GM21528 (cell line): Measurements from ENCODE around the gene PLXNA3.

Source experiments
- ATAC-seq: cut with Tn5 transposase; IDR thresholded peaks from one replicate; pipeline ENCODE4 v1.9.1; 2021; ENCODE audit warnings: mild to moderate bottlenecking, moderate library complexity; ENCODE audit not compliant: unreplicated experiment, low FRiP score

Gene PLXNA3

DNA sequence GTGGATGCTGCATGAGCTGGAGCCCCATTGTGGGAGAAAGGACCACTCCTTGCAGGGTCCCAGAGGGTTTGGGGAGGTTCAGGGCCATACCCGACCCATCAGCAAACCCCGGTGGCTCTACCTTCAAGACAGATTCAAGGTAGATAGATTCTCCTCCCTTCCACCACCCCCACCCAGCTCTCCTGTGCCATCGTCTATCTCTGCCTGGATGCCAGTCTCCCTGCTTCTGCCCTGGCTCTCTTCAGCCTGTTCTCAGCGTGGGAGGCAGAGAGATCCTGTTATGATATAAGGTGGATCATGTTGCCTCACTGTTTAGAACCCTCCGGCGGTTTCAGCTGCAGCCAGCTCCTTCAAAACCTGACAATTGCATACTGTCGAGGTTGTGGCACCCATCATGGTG lies 15.6 kb downstream of the PLXNA3 start:
- no peak for ATAC-seq

DNA sequence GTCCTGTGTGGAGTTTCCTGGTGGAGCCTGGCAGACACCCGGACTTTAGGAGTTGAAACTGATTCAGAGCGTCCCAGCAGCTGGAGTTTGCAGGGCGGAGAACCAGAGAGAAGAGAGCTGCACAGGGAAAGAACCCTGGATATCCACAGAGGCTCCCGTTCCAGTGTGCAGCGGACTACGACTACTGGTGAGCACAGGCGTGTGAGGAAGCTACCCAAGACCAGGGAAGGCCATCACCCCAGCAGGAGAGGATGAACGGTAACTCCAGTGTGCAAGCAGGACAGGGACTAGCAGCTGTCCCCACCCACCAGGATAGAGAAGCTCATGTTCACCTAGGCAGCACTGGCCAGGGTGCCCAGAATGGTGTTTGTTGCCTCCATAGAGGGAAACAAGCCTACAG lies 18.7 kb downstream of the PLXNA3 start:
- ATAC-seq: no peak

DNA sequence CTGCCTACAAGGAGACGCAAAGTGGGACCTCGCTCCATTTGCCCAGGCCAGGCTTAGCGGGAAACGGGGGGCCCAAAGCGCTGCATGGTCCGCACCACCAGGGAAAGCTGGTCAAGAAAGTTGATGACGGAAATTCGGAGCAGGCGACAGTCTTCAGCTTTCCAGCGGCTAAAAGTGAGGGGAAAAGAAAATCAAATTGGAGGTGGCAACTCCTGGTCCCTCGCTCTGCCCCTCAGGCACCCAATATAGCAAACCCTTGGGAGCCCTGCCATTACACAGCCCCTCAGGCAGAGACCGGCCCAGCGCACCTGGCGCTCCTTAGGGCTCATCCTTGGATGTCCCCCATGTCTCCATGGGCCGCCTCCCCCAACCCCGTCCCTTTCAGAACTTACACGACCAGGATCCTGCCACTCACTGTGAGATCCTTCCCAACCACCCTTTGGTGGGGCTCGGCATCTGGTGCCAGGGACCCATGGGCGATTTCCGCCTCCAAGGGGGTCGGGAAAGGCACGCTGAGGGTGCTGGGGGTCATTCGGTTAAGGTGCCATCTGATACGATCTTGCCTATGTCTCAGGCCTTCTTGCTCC lies 19.9 kb downstream of the PLXNA3 start:
- ATAC-seq: no peak

DNA sequence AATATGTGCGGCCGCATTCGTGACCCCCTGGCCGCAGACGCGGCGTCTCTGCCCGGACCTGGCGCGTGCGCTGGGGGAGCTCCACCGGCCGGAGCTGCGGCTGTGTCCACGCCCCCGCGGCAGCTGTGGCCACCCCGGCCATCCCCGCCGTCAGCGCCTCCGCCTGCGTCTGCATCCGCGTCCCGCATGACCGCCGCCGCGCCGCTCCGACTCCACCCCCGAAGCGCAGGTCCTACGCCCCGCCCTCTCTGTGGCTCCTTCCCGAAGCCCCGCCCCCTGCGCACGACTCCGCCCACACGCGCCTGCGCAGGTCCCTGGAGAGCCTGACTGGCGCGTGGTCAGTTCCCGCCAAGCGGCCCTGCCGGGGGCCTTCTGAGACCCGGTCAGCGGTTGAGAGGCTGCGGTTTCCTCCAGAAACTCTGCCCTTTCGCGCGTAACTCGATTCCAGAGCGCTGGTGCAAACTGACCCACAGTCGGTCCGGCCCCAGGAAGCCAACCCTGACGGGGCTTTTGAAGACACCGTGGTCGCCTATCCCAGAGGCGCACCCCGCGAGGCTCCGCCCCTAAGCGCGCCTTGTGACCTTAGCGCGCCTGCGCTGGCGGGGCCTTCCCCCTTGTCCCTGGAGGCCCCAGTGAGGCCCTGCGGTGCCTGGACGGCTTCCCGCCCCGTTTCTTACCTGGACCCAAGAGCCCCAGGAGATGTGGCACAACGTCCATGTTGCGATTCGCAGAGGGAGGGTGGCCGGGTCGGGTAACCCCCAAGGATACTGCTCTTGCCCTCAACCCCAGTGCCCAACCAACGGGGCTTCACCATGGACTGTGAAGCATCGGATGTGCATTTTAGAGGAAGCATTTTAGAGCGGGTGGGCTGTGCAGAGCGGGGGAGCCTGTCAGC lies 20.9 kb downstream of the PLXNA3 start, which contains the start of gene LAGE3:
TSS of gene LAGE3 (minus strand) at position 554 of the 895 bp plus-strand sequence. CDS start at position 188, 366 bp downstream.
- ATAC-seq: peak; percentile 82

DNA sequence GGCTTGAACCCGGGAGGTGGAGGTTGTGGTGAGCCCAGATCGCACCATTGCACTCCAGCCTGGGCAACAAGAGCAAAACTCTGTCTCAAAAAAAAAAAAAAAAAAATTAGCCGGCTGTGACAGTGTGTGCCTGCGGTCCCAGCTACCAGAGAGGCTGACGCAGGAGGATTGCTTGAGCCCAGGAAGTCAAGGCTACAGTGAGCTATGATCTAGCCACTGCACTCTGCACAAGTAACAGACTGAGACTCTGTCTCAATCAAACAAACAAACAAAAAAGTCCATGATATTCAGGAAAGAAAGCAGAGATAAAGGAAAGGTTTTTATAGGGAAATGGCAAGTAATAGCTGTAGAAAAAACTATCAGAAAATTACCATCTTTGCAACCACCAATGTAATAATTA lies 23.1 kb downstream of the PLXNA3 start:
- ATAC-seq: no peak

DNA sequence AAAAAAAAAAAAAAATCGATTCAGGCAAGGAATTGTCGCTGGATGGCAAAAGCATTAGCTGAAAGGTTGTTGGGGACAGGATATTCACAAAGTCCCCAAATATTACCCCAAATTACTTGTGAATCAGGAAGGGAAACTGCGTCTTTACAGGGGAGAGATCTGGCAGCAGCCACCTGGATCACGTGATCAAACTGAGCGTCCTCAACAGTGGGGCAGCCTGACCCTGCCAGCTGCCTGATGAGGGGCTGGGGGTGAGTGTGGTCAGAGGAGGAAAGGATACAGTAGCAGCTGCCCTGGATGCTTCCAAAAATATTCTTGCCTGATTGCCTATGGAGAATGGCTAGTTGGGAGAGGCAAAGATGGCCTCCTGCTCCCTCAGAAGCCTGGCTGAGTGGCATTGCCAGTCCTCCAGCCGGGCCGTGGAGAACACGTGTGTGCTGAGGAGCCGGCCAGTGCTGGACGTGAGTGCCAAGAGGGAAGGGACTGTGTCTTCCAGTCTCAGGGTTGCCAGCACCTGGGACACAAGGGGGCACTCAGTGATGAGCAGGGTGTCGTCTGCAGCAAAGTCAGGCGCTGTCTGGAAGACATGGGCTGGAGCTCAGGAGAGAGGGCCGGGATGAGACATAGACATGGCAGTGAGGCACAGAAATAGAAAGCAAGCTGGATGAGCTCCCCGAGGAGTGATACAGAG lies 24.0 kb downstream of the PLXNA3 start:
- no peak for ATAC-seq

DNA sequence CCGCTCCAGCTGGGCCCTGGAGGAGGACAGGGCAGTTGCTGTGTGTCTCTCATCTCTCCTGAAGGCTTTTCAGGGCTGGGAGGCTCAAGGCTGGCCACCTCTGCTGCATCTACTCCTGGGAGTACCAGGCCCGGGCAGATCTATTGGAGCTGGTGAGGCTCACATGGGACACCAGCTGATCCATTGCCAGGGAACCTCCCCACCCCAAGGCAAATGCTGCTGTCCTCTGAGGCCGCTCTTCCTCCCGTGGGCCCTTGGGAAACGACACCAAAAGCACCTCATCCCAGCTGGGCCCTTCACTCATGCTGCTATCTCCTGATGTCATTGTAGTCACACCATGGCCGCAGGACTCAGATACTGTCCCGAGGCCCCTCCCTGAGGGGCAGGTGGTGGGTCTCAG lies 24.7 kb downstream of the PLXNA3 start:
- ATAC-seq: no peak

DNA sequence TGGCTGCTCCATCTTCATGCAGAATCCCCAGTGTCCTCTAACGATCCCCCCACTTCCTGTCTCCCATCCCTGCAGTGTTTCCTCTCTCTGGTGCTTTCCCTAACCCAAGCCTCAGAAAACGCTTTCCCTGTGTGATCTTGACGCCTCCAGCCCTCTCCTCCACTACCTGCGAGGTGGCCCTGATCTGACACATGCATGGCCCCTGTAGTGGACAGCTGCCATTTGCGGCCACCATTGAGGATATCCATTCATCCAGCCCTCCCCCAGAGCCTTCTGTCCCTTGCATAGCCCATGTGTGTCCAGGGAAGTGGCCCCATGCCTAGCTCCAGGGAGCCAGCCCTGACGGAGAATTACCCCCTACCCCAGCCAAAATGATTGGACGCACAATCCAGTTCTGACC lies 25.2 kb downstream of the PLXNA3 start:
- ATAC-seq: no peak

DNA sequence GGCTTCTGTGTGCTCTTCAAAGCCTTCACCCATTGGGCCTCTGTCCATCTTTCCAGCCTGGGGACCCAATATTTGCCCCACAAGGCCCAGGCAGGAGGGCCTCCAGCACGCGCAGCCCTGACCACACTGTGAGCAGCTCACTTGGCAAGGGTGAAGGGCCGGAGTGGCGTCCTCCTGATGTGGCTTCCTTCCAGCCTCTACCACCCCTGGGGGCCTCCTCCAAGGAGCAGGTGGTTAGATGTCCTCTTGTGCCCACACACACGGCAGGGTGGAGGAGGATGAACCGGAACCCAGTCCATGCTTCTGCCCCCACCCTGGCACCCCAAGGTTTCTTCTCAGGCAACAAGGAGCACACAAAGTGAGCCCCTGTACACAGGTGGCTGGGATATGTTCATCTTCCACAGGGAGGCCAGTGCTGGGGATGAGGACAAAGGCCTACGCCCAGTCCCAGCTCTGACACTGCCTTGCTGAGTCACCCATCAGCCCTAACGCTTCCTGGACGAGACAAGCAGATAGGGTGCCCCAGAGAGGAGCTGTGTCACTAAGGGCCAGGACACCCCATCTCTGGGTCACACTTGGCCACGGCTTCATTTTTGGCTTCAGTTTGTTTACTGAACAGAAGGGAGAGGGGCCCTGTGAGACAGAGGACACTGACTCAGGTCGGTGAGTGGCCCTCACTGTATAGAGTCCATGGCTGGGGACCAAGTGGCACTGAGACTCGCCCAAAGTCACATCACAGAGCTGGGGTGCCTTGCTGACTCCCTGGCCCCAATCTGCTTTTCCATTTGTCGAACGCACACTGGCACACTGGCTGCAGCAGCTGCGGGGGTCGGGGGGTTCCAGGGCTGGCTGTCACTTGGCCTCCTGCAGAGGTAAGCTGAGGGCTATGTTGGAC lies 26.4 kb downstream of the PLXNA3 start:
- ATAC-seq: no peak

DNA sequence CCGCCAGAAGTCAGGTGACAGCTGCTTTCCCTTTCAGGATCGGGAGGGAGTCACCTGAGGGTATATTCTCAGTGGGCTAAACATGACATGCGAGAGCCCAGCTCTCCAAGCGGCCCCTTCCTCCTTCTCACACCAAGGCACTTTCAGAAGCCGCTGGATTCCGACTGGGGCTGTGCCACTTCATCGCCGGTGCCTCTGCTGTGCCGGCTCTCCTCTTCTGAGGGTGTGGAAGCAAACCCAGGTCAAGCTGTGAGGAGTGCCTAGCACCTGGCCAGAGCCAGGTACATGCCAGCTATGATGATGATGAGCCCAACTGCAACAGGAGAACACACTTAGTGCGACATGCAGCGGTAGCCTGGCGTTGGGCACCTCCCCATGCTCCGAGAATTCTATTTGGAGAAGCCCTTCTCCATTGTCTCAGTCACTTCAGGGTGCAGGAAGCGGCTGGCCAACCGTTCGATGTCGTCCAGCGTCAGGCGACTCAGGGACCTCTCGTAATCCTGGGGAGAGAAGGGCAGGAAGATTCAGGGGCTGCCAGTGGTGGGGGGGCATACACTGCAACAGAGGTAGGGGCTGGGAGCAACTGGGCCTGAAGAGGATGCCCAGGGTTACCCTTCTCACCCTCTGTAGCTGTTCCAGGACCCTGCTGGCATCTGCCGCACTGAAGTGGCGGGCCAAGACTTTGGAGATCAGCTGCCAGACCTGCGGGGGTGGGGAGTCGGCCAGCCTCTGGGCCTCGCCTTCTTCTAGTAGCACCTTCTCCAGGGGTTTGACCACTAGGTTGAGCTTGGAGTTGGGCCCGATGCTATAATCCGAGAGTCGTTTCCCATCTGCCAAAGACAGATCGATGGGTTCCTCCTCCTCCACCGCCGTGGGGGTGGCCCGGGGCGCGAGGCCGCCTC lies 27.3 kb downstream of the PLXNA3 start:
- ATAC-seq: no peak

DNA sequence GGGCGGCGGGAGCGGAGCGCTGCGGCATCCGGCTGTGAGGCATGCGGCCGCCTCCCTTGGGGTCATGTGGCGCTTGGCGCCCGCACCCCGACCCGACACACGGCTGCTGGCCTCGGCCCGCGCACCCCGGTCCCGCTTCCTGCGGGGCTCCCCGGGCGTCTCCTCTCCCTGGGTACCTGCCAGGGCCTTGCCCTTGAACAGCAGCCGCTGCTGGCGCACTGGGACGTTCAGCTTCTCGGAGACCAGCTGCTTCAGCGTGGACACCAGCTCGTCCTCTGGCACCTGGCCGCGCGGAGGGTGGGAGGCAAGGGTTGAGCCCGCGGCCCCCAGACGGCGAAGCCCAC lies 27.9 kb downstream of the PLXNA3 start:
- no peak for ATAC-seq

DNA sequence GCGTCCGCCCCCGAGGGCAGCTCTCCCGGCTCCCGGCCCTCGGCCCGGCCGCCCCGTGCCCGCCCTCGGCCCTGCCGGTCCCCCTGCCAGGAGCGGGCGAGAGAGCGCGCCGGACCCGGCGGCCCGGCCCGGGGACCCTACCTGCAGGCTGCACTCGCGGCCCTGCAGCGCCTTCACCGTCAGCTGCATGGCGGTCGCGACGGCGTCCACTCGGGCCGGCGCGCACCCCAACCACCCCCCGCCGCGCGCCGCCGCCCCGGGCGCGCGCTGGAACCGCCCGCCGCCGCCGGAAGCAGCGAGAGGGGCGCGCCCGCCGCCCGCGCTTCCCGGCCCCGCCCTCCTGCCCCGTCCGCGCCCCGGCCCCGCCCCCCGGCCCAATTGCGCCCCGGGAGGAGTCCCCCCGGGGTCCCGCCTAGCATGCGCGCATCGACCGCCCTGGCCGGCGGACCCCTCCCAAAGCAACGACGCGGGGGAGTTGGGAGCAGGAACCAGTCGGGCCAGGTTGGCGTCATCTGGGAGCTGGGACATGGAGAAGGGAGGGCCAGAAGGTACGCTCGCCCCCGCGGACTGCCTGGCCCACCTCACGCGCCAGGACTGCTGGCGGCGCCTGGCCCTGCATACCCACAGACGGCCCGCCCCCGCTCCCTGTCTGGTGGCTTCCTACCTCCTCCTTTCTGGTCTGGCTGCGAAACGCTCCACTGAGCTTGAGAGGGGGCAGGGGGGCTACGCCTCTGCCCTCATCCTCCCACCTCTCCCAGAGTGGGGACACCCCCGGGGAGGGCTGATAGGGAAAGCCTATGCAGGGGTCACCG lies 28.5 kb downstream of the PLXNA3 start, which contains the start of gene UBL4A:
TSS of gene UBL4A (minus strand) at position 220 of the 812 bp plus-strand sequence. CDS start at position 189, 31 bp downstream.
- no peak for ATAC-seq

DNA sequence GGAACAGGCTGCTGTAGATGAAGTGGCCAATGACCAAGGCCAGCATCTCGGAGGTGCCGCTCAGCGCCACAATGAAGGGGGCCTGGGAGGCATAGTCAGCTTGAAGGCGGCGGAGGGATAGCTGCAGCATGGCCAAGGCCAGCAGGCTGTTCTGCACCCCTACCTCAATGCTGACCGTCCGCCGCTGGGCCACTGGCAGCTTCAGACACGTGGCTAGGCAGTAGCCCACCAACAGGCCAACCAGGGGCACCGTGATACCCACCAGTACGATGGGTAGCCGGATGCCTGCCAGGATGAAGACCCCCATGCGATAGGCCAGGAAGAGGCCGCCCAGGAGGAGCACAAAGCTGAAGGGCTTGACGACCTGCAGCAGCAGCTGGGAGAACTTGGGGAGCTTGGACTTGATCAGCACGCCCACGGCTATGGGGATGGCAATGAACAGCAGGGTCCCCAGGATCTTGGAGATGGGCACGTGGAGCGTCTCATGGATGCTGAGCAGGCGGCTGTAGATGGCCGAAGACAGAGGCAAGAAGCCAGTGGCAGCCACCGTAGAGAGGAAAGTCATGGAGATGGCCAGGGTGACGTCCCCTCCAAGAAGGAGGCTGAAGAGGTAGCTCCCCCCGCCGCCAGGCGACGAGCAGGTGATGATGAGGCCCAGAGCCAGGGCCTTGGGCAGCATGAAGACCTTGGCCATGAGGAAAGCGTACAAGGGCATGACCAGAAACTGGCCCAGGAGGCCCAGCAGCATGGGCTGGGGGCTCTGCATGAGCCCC lies 29.6 kb downstream of the PLXNA3 start:
- ATAC-seq: no peak

DNA sequence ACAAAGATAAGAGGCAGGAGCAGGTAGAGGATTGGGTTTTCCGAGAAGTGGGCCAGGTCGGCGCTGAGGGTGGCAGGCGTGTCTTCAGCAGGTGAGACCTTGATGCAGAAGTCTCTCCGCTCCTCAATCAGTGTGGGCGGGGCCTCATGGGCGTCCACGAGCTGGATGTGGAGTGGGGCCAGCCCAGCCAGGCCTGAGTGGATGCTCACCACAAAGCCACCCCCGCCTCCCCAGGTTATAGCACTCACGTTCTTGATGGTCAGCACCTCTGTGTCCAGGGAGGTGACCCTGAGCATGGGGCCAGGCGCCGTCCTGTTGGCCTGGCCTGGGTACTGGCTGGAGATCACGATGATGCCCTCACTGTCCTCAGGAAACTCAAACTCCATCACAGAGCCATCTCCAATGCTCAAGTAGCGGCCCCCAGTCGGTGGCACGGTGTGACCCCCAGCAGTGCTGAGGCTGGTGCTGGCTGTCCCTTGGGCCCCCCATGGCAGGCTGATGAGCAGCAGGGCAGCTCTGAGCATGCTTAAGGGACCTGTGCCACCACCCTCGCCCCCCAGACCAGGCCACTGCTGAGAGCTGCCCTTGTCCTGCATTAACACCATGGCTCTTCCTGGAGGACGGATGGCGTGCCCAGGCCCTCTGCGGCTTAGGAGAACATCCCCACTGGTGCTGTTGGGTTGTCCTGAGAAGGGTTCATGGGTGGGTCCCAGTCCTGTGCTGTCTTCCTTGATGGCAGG lies 30.4 kb downstream of the PLXNA3 start:
- no peak for ATAC-seq

DNA sequence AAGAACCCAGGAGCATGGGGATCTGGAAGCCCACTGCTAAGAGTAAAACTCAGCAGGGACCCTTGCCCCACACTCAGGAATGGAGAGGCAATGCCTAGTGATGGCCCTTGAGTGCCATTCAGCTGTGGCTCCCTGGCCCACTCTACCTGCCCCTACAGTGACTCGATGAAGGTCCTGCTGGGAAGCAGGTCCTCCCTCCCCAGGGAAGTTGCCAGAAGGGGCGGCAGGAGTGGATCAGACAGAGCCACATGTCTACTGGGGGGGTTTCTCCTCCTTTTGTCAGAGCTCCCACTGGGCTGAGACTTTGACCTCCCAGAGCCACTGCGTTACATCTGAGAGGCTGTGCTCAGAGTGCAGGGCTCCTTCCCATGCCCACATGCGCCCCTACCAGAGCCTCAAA lies 31.1 kb downstream of the PLXNA3 start:
- no peak for ATAC-seq

DNA sequence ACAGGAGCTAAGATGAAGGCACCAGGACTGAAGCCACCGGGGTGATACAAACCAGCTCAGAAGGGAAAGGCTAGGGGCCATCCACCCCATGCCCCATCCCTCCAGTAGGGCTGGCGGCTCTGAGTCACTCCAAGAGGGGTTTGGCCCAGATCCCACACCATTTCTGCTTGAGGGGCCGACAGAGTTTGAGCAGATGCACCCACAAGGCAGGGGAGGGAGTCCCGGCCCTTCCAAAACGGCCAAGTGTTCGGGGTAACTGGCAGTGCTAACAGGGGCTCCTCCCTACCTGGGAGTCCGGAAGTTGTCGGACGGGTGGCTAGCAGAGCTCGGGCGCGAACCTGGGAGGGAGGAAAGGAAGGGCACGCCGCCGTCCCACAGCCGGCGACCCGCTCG lies 31.9 kb downstream of the PLXNA3 start:
- peak; percentile 29 for ATAC-seq

DNA sequence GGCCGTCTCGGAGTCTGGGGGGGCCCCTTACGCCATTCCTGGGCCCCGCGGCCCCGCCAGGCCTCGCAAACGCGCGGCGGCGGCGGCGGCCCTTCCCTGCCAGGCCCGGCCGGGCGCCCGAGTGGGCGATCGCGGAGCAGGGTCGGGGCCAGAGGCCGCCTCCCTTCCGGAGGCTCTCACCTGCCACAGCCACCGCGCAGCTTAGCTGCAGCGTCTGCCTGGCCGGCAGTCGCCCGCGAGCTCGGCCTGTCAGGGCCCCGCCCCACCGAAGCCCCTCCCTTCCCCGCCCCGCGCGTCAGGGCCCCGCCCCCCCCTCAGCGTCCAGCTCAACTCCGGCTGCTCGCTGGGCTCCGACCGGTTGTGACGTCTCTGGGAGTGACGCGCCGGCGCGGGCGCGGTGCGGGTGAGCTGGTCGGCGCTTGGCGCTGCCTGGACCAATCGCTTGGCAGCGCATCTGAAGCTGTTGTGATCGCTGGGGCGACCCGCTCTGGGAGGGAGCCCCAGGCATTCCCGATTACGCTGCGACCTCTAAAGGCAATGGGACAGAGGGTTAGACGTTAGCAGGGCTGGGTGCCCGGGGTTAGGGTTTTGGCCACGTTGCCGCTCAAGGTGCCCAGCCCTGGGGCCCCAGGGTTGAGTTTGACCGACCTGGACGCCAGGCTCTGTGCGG lies 32.5 kb downstream of the PLXNA3 start, which contains the start of gene SLC10A3:
TSS of gene SLC10A3 (minus strand) at position 216 of the 670 bp plus-strand sequence. CDS start 1,689 bp downstream, outside the sequence.
- ATAC-seq: peak; percentile 71
